Prostate gland (tissue), 2 donors: Measurements from ENCODE around the gene MAML2.

Experiments used
- POLR2A ChIP-seq: fragments of 450-650 bp; IDR thresholded peaks from one replicate; pipeline ENCODE4 v1.6.1; 2016; ENCODE audit warnings: antibody characterized with exemption, mild to moderate bottlenecking
- POLR2AphosphoS5 ChIP-seq: sonication (generic); formaldehyde crosslinking; IDR thresholded peaks from one replicate; pipeline ENCODE4 v1.6.1; 2017; ENCODE audit warnings: antibody characterized with exemption
- TF ChIP-seq, protein P1 (sequence below), 4 experiments: fragments of 200-600 bp in 2 of 4; fragments of 450-650 bp in 2 of 4; sonication (generic) in 2 of 4; IDR thresholded peaks; 1 replicate in 3 of 4; 2 replicates in 1 of 4; pipeline ENCODE4 v1.5.1; 2016 to 2019; ENCODE audit warnings: antibody characterized with exemption in 4 of 4, mild to moderate bottlenecking in 2 of 4, moderate library complexity in 2 of 4

DNA sequence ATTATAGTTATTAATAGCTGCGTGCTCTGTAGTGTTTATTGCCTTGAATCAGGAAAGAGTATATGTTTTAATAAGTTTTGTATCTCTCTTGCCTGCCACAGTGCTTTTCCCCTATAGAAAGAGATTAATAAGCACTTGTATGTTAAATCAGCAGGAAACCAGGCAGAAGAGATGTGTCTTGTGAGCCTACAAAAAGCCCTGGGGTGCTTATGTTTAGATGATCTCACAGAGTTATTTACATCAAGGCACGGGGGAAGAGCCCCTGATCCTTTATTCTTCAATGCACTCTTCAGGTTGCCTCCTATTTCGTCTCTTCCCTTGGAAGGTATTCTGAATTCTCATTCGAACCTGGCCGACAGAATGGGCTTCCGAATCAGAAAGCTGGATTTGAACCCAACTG, 183.0 kb downstream of the MAML2 start:
- TF ChIP-seq, protein P1, sequence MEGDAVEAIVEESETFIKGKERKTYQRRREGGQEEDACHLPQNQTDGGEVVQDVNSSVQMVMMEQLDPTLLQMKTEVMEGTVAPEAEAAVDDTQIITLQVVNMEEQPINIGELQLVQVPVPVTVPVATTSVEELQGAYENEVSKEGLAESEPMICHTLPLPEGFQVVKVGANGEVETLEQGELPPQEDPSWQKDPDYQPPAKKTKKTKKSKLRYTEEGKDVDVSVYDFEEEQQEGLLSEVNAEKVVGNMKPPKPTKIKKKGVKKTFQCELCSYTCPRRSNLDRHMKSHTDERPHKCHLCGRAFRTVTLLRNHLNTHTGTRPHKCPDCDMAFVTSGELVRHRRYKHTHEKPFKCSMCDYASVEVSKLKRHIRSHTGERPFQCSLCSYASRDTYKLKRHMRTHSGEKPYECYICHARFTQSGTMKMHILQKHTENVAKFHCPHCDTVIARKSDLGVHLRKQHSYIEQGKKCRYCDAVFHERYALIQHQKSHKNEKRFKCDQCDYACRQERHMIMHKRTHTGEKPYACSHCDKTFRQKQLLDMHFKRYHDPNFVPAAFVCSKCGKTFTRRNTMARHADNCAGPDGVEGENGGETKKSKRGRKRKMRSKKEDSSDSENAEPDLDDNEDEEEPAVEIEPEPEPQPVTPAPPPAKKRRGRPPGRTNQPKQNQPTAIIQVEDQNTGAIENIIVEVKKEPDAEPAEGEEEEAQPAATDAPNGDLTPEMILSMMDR (IDR thresholded peaks at IDR 0.05) = no peak
- TF ChIP-seq POLR2A (no peak), POLR2AphosphoS5 (no peak)
